ENCODE measurements around the gene CD72.
A peak's percentile ranks its signal among the peaks of the same experiment; 100 is the strongest.
"Not testable (repeated sequence)": the region's sequence is repeated elsewhere in the genome, so short reads cannot be mapped to it uniquely, and the experiment has no call there.

CD72 gene

DNA sequence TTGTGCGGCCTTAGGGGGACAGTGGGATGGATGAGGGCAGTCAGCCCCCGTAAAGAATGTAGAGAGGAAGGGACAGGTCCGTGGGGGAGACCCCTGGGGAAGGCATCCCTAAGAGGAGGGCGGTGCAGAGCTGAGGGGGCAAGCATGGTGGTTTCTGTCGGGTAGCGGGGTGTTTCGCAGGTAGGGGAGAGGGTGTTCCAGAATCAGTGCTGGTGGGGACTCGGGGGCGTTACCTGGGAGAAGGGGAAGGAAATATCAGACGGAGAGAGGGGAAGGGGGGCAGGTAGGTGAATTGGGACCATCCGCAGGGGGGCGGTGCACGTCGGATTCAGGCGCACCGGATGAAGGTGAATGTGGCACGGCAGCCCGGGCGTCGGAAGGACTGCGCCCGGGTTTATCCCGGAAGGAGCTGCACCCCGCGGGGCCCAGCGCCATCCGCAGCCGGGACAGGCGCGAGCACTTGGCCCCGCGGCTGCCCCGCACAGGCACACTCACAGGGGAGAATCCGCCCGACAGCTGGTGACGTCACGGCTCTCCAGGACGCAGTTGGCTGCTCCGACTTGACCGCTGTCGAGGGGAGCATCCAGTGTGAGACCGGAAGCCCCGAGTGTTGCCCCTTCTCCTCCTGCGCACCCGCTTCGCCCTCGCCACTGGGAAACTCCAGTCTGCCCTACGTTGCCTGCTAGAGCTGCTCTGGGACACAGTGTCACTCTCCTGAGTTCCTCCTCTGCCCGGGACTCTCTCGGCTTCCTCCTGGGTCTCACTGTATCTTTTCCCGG, 1.3 kb downstream of the CD72 start:
- peak in 2 of 4 experiments; percentile 32 to 48 for DNase-seq (ENCODE audit: low read depth in 4 of 4, low spot score in 1 of 4)

DNA sequence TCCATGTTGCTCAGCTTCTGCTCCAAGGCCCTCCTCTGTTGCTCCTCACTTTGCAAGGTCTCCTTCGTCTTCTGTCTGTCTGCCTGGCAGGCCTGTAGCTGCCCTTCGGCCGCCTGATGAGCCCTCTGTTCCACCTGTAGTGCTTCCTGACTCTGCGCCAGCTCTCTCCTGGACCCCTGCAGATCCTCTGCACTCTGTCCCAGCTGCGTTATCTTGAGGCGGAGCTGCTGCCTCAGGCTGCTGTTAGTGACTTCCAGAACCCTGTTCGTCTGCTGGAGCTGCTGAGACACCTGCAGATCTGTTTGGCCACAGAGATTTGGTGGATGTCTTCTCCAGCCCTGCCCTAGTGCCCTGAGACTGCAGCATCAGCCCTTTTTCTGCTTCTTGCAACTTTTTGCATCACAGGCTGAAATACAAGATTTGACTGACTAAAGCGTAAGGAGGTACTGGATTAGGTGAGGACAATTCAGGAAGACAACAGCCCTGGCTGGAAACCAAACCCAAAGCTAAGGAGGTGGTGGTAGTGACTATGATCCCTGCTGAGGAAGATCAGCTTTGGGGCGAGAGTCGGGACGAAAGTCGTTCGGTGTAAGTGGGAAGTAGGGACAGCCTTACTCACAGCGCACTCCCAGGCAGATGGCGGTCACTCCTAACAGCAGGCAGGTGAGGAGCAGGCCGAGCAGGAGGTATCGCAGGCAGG, 2.1 kb downstream of the CD72 start:
- no peak for DNase-seq (ENCODE audit: low read depth in 4 of 4, low spot score in 1 of 4)

- no peak for DNase-seq (ENCODE audit: low read depth in 4 of 4, low spot score in 1 of 4)
Observed at GRCh38 chr9:35612843-35613242, 5.4 kb downstream of the CD72 start.

GRCh38 chr9:35612066-35612465, 6.1 kb downstream of the CD72 start:
- DNase-seq (ENCODE audit: low read depth in 4 of 4, low spot score in 1 of 4), result not testable (repeated sequence)

- DNase-seq (ENCODE audit: low read depth in 4 of 4, low spot score in 1 of 4), result peak in 3 of 4 experiments; percentile 33 to 43 (median 34)
Observed at GRCh38 chr9:35611230-35611797, 6.9 kb downstream of the CD72 start.

GRCh38 chr9:35609820-35610163, 8.4 kb downstream of the CD72 start:
- no peak for DNase-seq (ENCODE audit: low read depth in 4 of 4, low spot score in 1 of 4)

GRCh38 chr9:35609001-35609819, 9.0 kb downstream of the CD72 start:
- DNase-seq (ENCODE audit: low read depth in 4 of 4, low spot score in 1 of 4), result no peak

- DNase-seq (ENCODE audit: low read depth in 4 of 4, low spot score in 1 of 4), result no peak
Observed at GRCh38 chr9:35608221-35608620, 10.0 kb downstream of the CD72 start.

- no peak for DNase-seq (ENCODE audit: low read depth in 4 of 4, low spot score in 1 of 4)
Observed at GRCh38 chr9:35606726-35607125, 11.5 kb downstream of the CD72 start.

DNA sequence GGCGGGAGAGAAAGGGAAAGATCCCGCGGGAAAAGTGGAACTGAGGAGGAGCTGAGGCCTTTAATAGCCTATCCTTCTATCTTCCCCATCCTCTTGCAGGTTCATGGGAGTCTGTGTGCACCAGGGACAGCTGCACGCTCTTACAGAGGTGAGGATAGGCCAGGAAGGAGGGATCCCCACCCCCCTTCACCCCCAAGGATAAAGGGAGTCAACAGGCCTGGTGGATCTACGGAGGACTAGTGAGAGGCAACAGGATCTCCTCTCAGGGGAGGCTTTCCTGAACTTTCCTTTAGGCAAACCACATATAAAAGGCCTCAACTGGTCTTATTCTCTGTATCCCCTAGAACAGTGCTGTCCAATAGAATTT, 12.1 kb downstream of the CD72 start:
- no peak for DNase-seq (ENCODE audit: low read depth in 4 of 4, low spot score in 1 of 4)

DNA sequence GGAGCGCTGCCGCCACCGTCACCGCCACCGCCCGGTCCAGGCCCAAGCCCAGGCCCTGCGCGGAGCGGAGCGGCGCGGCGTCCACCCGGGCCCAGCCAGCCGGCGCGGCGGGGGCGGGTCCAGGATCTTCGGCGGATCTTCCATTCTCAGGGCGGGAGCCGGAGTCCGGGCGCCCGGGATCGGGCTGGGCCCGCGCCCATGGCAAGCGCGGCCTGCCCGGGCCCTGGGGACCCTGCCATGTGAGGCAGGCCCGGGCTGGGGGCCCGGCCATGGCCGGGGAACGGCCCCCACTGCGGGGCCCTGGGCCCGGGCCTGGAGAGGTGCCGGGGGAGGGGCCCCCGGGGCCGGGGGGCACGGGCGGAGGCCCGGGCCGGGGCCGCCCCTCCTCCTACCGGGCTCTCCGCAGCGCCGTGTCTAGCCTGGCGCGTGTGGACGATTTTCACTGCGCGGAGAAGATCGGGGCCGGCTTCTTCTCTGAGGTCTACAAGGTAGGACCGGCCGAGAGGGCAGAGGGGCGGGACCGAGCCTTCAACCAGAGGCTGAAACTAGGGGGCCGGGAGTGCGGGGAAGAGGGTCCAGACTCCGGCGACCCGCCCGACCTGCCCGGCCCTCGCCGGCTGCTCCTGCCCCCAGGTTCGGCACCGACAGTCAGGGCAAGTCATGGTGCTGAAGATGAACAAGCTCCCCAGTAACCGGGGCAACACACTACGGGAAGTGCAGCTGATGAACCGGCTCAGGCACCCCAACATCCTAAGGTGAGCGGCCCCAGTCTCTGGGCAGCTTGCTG, 12.7 kb downstream of the CD72 start:
- DNase-seq (ENCODE audit: low read depth in 4 of 4, low spot score in 1 of 4), result peak in 1 of 4 experiments; percentile 19

DNA sequence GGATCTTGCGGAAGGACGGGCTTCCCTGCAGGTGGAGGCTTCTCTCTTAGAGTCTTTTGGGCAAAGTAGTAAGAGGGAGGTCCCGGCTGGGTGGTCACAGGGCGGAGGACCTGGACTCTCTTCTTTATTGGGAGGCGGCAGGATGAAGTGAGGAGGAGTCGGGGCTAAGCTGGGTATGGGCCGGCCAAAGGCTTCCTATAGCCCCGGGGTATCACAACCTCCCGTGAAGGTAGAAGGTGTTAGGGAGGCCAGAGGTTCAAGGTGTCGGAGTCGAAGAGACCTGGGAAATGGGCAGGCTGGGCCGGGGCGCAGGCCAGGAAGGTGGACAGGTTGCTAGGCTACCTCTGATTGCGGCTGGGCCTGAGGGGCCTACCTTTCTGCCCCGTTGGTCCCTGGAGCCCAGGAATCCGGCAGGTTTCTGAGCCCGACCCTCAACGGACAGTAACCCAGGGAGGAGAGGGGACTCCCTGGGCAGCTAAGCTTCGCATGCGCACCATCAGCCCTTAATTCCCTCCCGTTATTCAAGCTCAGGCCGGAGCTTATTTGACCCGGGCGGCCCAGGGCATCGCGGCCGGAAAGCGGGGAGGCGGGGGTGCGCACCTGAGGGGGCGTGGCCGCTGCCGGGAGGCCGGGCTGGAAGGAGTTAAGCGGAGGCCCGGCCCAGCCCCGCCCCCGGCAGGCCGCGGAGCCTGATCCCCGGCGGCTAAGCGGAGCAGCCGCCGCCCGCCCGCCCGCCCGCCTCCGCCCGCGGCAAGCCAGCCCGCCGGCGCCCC, 13.4 kb downstream of the CD72 start, which contains the start of gene TESK1:
TESK1 (plus strand) TSS at position 685 of the 773 bp plus-strand sequence. CDS start 358 bp downstream, outside the sequence.
- peak; percentile 59 to 85 (median 69) for DNase-seq (ENCODE audit: low read depth in 4 of 4, low spot score in 1 of 4)

DNA sequence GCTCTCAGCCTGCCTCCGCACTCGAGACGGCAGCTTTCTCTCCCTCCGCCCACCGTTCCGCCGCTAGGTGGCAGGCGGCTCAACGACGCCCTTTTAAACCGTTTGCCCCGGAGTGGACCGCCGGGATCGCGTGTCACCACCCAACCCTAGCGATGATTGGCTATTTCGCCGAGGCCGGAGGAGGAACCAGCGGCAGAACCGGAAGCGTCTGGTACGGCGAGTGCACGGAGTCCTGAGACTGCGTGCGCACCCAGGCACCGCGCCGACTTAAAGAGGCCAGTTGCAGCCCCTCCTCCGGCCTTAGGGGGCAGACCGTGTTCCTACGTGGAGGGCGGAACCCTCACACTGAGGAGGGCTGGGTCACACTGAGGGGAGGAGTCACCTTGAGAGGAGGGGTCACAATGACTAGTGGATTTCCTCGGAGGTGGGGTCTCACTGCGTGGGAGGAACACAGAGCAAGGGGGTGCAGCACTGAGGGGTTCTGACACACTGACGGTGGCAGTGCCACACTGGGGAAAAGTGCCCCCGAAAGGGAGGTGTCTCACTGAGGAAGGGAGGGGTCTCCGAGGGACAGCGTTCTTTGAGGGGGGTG, 14.1 kb downstream of the CD72 start:
- peak; percentile 94 to 99 (median 99) for DNase-seq (ENCODE audit: low read depth in 4 of 4, low spot score in 1 of 4)

DNA sequence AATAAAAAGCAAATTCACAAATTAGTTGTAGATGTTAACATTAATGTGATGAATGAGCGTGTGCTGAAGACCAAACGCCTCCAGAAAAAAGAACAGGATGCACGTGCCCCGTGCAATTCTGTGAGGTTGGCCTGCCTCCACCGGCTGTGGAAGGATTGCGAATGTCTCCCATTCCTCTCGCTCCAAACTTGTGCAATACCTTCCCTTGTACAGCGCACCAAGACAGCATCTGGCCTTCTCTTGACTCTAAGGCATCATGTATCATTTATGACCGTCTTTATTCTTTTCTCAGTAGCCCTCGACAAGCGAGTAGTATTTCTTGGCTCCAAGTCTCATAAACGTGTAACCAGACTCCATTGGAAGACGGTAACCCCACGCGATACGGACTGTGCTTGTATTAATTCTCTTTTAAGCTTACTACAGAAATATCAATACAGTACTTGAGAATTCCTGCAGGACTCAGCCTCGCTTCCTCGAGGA, 14.7 kb downstream of the CD72 start:
- no peak for DNase-seq (ENCODE audit: low read depth in 4 of 4, low spot score in 1 of 4)

DNA sequence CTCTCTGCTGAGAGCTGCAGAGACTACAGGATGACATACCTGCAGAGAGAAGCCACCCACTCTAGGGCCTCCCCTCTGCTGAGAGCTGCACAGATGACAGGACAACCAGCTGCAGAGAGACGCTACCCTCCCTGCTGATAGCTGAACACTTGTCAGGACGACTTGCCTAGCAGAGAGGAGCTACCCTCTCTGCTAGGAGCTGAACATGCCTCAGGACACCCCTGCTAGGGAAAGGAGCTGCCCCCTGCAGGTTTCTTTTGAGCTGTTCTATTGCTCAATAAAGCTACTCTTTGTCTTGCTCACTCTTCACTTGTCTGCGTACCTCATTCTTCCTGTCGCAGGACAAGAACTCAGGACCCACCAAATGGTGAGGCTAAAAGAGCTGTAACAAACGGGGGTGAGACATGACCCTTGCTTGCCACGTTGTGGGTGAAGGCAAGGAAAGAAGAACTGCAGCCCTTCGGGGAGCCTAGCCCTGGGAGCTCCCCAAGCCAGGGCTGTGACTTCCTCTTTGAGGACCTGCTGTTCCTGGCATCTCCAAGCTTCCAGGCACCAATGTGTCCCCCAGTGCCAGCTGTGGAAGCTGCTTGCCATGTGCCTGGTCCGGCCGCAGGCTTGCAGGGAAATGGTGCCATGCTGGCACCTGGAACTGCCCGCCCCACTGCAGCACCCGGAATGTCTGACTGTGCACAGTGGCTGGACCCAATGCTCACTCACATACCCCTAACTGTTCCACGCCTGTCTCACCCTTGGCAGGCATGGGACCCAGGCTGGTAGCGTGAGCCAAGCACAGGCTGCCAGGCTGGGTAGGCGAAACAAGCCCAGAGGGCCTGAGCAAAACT, 18.2 kb downstream of the CD72 start:
- DNase-seq (ENCODE audit: low read depth in 4 of 4, low spot score in 1 of 4), result no peak

GRCh38 chr9:35598866-35599590, 19.2 kb downstream of the CD72 start:
- DNase-seq (ENCODE audit: low read depth in 4 of 4, low spot score in 1 of 4), result no peak

- not testable (repeated sequence) for DNase-seq (ENCODE audit: low read depth in 4 of 4, low spot score in 1 of 4)
Observed at GRCh38 chr9:35596907-35597306, 21.3 kb downstream of the CD72 start.

GRCh38 chr9:35594471-35594870, 23.7 kb downstream of the CD72 start:
- no peak for DNase-seq (ENCODE audit: low read depth in 4 of 4, low spot score in 1 of 4)

Data from stimulated activated CD4-positive, alpha-beta T cell treated with anti-CD3 and anti-CD28 coated beads, Interleukin-1b, Interleukin-23, amount 100 ng/mL, for 24 hours (primary cell).